ENCODE measurements around the gene RAB36.

Gene RAB36

GRCh38 chr22:23212061-23213021, 67.1 kb downstream of the RAB36 start:
- DNase-seq = no peak
- in situ Hi-C loops (cut with MboI; ENCODE audit: low pct_unique_long_range_greater_than_20kb, low sequenced_read_pairs) = no loop called here

GRCh38 chr22:23213022-23213555, 67.8 kb downstream of the RAB36 start:
- in situ Hi-C loops (cut with MboI; ENCODE audit: low pct_unique_long_range_greater_than_20kb, low sequenced_read_pairs) = no loop called here
- DNase-seq = no peak

GRCh38 chr22:23213581-23214334, 68.5 kb downstream of the RAB36 start:
- in situ Hi-C loops (cut with MboI; ENCODE audit: low pct_unique_long_range_greater_than_20kb, low sequenced_read_pairs) = no loop called here
- no peak for DNase-seq
